HCT116 (cell line): ENCODE results near the gene INPP5F.

Experiments used
- EZH2phosphoT487 ChIP-seq: fragments of 200-600 bp; IDR thresholded peaks from 2 replicates; pipeline ENCODE4 v1.6.1; 2018; ENCODE audit warnings: antibody characterized with exemption, borderline replicate concordance
- POLR2A ChIP-seq: IDR thresholded peaks from 2 replicates; pipeline ENCODE4 v1.7.0; 2011; ENCODE audit warnings: borderline replicate concordance; ENCODE audit not compliant: insufficient read depth, insufficient read length; ENCODE audit errors: extremely low read depth
- POLR2AphosphoS5 ChIP-seq: IDR thresholded peaks from 2 replicates; pipeline ENCODE4 v1.6.1; 2011; ENCODE audit warnings: mild to moderate bottlenecking, low read depth, low read length, moderate library complexity
- RAD21 ChIP-seq: IDR thresholded peaks from 2 replicates; pipeline ENCODE4 v1.6.1; 2012; ENCODE audit warnings: low read depth, mild to moderate bottlenecking
- YY1 ChIP-seq: IDR thresholded peaks from 2 replicates; pipeline ENCODE4 v1.6.1; 2011; ENCODE audit warnings: low read length, low read depth, moderate library complexity, mild to moderate bottlenecking; ENCODE audit not compliant: insufficient replicate concordance; ENCODE audit errors: extremely low read depth
- TF ChIP-seq, protein P1 (sequence below): IDR thresholded peaks from 2 replicates; pipeline ENCODE4 v1.6.1; 2012; ENCODE audit warnings: low read depth
- TF ChIP-seq, protein P2 (sequence below), 3 experiments: fragments of 200-600 bp in 1 of 3; sonication (generic) in 1 of 3; IDR thresholded peaks in 2 of 3; conservative IDR thresholded peaks in 1 of 3; 2 replicates each; pipeline ENCODE4 v1.5.1; 2012 to 2017; ENCODE audit warnings: low read depth in 2 of 3, low read length in 2 of 3, antibody characterized with exemption in 1 of 3, borderline replicate concordance in 1 of 3, control low read depth in 1 of 3, mild to moderate bottlenecking in 1 of 3, mixed read lengths in 1 of 3, mixed run types in 1 of 3, moderate library complexity in 1 of 3; ENCODE audit not compliant: insufficient read depth in 1 of 3
- TF ChIP-seq, protein P3 (sequence below): IDR thresholded peaks from 2 replicates; pipeline ENCODE4 v1.6.1; 2012

DNA sequence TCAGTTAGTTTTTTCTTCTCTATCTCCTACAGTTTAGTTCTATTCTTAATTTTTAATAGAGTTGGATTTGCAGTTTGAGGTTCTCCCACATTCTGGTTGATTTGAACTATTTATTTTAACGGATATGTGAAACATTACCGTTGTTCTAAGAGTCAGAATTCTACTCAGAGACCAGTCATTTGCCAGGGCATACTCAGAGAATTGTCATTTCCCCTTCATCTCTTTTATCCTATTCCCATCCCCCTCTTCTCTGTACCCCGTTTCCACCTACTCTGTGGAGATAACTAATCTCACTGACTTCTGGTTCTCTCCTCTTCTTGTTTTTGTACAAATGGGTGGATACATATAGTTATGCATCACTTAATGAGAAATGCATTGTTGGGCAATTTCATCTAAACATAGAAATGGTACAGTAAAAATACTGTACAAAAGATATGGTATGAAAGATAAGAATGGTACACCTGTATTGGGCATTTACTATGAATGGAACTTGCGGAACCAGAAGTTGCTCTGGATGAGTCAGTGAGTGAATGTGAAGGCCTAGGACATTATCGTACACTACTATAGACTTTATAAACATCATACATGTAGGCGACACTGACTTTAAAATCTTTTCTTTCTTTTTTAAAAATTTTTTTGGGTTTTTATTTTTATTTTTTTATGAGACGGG is 53.1 kb downstream of the INPP5F start:
- TF ChIP-seq, protein P1, sequence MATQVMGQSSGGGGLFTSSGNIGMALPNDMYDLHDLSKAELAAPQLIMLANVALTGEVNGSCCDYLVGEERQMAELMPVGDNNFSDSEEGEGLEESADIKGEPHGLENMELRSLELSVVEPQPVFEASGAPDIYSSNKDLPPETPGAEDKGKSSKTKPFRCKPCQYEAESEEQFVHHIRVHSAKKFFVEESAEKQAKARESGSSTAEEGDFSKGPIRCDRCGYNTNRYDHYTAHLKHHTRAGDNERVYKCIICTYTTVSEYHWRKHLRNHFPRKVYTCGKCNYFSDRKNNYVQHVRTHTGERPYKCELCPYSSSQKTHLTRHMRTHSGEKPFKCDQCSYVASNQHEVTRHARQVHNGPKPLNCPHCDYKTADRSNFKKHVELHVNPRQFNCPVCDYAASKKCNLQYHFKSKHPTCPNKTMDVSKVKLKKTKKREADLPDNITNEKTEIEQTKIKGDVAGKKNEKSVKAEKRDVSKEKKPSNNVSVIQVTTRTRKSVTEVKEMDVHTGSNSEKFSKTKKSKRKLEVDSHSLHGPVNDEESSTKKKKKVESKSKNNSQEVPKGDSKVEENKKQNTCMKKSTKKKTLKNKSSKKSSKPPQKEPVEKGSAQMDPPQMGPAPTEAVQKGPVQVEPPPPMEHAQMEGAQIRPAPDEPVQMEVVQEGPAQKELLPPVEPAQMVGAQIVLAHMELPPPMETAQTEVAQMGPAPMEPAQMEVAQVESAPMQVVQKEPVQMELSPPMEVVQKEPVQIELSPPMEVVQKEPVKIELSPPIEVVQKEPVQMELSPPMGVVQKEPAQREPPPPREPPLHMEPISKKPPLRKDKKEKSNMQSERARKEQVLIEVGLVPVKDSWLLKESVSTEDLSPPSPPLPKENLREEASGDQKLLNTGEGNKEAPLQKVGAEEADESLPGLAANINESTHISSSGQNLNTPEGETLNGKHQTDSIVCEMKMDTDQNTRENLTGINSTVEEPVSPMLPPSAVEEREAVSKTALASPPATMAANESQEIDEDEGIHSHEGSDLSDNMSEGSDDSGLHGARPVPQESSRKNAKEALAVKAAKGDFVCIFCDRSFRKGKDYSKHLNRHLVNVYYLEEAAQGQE = no peak
- TF ChIP-seq YY1 (no peak), POLR2AphosphoS5 (no peak), EZH2phosphoT487 (no peak), POLR2A (no peak), RAD21 (no peak)
- TF ChIP-seq, protein P2, sequence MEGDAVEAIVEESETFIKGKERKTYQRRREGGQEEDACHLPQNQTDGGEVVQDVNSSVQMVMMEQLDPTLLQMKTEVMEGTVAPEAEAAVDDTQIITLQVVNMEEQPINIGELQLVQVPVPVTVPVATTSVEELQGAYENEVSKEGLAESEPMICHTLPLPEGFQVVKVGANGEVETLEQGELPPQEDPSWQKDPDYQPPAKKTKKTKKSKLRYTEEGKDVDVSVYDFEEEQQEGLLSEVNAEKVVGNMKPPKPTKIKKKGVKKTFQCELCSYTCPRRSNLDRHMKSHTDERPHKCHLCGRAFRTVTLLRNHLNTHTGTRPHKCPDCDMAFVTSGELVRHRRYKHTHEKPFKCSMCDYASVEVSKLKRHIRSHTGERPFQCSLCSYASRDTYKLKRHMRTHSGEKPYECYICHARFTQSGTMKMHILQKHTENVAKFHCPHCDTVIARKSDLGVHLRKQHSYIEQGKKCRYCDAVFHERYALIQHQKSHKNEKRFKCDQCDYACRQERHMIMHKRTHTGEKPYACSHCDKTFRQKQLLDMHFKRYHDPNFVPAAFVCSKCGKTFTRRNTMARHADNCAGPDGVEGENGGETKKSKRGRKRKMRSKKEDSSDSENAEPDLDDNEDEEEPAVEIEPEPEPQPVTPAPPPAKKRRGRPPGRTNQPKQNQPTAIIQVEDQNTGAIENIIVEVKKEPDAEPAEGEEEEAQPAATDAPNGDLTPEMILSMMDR (IDR thresholded peaks at IDR 0.05 in 2 of 3, conservative IDR thresholded peaks at IDR 0.05 in 1 of 3; ENCODE audit: borderline replicate concordance in 1 of 3, insufficient read depth in 1 of 3, low read depth in 2 of 3, low read length in 2 of 3) = no peak
- TF ChIP-seq, protein P3, sequence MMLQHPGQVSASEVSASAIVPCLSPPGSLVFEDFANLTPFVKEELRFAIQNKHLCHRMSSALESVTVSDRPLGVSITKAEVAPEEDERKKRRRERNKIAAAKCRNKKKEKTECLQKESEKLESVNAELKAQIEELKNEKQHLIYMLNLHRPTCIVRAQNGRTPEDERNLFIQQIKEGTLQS = no peak
